GM12873 (cell line): ENCODE results near the gene FLYWCH2.
A peak's percentile ranks its signal among the peaks of the same experiment; 100 is the strongest.

Source experiments
- TF ChIP-seq, protein P1 (sequence below): IDR thresholded peaks from 2 replicates; pipeline ENCODE4 v1.5.1; 2012; ENCODE audit warnings: low read depth, mild to moderate bottlenecking, moderate library complexity, low read length, control low read depth; ENCODE audit not compliant: insufficient read depth; ENCODE audit errors: missing control alignments

FLYWCH2 gene

DNA sequence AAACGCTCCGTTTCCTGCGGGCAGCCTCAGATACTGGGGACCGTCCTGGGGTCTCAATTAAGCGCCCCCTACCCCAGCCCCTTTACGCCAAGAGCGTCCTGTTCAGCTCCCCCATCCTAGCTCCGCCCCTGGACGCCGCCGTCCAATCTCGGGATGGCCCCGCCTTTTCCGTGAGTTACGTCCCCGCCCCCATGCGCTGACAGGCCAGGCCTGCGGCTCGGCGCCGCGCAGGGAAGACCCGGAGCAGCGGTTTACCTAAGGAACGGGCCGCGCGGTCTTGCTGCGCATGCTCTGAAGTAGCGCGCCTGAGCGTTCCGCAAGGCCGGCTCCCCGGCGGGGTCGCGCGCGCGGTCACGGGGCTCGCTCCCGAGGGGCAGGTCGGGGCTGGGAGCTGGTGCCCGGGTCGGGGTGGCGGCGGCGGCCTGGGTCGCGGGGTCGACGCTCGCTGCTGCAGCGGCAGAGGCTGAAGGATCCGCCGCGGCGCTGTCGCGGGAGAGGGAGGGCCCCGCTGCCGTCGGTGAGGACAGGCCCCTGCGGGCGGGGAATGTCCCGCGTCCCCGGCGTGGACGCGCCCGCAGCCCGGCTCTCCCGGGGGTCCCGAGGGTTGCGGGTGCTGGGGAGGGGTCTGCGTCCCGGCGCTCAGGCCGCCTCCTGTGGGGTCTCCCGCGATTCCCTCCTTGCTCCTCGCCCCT is 28.8 kb downstream of the FLYWCH2 start, which contains the start of gene FLYWCH1:
Gene FLYWCH1 (plus strand): TSS at position 294 of the 692 bp plus-strand sequence. CDS start 17,755 bp downstream, outside the sequence.
- TF ChIP-seq, protein P1, sequence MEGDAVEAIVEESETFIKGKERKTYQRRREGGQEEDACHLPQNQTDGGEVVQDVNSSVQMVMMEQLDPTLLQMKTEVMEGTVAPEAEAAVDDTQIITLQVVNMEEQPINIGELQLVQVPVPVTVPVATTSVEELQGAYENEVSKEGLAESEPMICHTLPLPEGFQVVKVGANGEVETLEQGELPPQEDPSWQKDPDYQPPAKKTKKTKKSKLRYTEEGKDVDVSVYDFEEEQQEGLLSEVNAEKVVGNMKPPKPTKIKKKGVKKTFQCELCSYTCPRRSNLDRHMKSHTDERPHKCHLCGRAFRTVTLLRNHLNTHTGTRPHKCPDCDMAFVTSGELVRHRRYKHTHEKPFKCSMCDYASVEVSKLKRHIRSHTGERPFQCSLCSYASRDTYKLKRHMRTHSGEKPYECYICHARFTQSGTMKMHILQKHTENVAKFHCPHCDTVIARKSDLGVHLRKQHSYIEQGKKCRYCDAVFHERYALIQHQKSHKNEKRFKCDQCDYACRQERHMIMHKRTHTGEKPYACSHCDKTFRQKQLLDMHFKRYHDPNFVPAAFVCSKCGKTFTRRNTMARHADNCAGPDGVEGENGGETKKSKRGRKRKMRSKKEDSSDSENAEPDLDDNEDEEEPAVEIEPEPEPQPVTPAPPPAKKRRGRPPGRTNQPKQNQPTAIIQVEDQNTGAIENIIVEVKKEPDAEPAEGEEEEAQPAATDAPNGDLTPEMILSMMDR, result no peak

DNA sequence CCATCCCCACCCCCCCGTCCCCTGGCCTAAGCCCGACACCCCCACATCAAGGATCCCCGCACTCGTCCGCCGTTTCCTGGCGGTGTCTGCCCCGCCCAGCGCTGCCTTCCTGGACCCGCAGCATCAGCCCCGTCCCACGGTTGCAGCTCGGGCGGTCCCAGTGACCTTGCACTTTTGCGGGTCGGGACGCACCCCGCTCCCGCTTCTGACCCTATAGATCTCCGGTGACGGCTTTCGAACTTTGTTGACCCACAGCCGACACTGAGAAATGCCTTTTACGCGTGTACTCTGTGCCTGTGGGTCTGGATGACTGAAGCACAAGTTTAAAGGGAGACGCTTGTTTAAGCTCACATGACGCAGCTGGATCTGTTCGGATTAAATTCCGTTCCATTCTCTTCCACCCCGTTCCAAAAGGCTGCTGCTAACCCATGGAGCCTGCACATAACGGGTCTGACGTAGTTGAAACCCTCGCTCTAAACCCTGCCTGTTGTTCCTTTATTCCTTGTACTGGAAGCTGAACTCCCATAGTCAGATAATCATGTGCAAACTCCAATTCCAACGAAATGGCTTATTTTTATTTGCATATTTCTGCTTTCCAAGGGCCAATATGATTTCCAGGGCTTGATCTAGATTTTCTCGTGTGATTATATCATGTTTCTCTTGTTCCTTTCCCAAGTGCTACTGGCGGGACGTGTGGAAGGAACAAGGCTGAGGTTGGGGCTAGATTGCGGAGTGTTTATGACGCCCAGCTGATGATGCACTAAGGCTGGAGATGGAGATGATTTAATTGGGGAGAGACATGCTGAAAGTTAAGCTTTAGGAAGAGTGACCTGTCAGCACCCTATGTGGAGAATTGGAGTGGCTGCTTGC is 29.6 kb downstream of the FLYWCH2 start:
- TF ChIP-seq, protein P1, result no peak

DNA sequence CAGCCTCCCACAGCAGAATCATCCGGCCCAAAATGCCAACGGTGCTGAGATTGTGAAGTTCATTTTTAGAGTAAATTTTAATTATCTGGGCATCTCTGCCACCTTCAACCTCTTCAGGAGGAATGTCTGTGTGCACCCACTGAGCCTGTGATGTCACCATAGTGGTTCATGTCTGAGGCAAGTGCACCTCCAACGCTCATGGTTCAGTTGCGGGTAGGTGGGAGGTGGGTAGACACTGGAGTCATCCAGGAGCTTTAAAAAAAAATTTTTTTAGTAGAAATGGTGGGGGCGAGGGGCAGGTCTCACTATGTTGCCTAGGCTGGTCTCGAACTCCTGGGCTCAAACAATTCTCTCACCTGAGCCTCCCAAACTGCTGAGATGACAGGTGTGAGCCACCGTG is 30.6 kb downstream of the FLYWCH2 start:
- TF ChIP-seq, protein P1, result no peak

DNA sequence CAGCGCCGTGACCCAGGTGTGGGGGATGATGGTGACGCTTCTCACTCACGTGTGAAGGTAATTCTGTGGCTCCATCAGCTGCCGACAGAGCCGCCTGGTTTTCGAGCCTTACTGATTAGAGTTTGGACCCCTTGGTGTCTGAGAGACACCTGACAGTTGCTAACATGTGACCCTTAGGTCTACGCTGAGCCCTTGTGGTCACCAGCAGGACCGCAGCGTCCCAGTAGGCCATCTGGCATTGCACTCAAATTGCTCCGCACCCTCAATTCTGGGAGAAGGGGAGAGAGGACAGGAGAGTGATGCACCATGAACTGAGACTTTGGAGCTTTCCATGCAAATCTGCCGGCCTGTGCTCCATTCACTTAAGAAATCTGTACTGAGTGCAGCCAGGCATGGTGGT is 31.2 kb downstream of the FLYWCH2 start:
- TF ChIP-seq, protein P1, result peak; percentile 18

DNA sequence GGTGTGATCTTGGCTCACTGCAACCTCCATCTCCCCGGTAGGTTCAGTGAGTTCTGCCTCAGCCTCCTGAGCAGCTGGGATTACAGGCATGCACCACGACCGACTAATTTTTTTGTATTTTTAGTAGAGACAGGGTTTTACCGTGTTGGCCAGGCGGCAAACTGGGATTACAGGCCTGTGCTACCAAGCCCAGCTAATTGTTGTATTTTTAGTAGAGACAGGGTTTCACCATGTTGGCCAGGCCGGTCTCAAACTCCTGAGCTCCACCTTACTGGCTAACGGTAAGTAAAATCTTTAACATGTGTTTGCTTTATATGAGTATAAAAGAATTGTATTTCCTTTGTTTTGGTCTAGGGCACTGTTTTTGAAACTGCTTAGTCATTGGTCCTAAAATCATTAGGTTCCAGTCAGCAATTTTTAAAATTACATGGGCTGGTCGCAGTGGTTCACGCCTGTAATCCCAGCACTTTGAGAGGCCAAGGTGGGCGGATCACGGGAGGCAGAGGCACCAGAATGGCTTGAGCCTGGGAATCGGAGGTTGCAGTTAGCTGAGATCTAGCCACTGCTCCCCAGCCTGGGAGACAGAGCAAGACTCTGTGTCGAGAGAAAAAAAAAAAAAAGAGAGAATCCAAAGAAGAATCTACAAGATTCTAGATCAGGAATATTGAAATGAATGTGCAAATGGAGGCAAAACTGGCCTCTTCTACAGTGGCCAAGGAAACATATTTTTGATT is 32.3 kb downstream of the FLYWCH2 start:
- TF ChIP-seq, protein P1, result no peak

DNA sequence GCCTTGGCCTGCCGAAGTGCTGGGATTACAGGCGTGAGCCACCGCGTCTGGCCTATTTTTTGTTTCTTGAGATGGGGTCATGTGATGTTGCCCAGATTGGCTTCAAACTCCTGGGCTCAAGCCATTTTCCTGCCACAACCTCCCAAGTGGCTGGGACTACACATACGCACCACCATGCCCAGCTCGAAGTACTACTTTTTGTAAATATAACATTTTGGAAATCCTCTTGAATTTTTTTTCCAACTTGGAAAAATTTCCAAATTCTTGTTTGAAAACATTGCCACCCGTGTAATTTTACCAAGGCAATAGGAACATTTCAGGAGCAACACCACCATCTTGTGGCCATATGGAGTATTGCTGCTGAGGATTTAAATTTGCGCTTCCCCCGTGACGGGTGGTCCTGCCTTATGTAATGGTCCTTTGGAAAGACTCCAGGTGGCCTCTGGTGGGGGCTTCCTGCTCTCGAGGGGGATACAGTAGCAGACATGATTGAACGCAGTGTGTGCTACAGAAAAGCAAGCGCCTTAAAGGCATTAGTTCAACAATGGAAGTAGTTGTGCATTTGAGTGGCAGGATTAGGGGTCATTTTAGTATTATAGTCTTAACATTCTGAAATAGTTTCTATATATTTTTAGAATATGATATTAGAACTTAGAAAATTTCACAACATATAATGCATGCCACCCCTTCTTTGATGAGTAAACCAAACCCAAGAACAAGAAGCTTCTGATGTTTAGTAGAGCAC is 36.7 kb downstream of the FLYWCH2 start:
- TF ChIP-seq, protein P1, result peak; percentile 74
